Calu3 (cell line): ENCODE results near the gene CTIF. TPM values are rescaled to one million over a fixed set of nuclear protein-coding genes. Genes with fewer than 3 reads are reported as not detected.

ENCODE experiments used
- BruUV-seq: library from RNA; stranded (reverse); fragments of 400-500 nt; replicated peaks from 2 replicates; lab custom pipeline; 2021; lab: Mats Ljungman, UMichigan
- CTCF ChIA-PET: fragments of 300-600 bp; sonication (Branson Sonifier 250); formaldehyde crosslinking; loops from one replicate; lab custom pipeline; 2022; ENCODE audit warnings: antibody characterized with exemption; lab: Charles Lee
- DNase-seq: peaks from one replicate; pipeline ENCODE4 v3.0.0; 2022
- H3K27ac Mint-ChIP-seq: one replicate; pipeline ENCODE4 v1.8.0; 2022; ENCODE audit warnings: mixed read lengths; ENCODE audit not compliant: unreplicated experiment
- H3K27me3 Mint-ChIP-seq: one replicate; pipeline ENCODE4 v1.8.0; 2022; ENCODE audit warnings: mixed read lengths; ENCODE audit not compliant: unreplicated experiment
- H3K36me3 Mint-ChIP-seq: one replicate; pipeline ENCODE4 v1.8.0; 2022; ENCODE audit warnings: mild to moderate bottlenecking, moderate library complexity, mixed read lengths; ENCODE audit not compliant: insufficient read depth, unreplicated experiment
- H3K4me1 Mint-ChIP-seq: one replicate; pipeline ENCODE4 v1.8.0; 2022; ENCODE audit warnings: mild to moderate bottlenecking, low read depth, mixed read lengths; ENCODE audit not compliant: unreplicated experiment
- H3K4me3 Mint-ChIP-seq: one replicate; pipeline ENCODE4 v1.8.0; 2022; ENCODE audit warnings: mild to moderate bottlenecking, low read depth, moderate library complexity, mixed read lengths; ENCODE audit not compliant: unreplicated experiment
- H3K9me3 Mint-ChIP-seq: one replicate; pipeline ENCODE4 v1.8.0; 2022; ENCODE audit warnings: low read depth, mixed read lengths; ENCODE audit not compliant: unreplicated experiment
- intact Hi-C: fragments of 100-400 bp; cut with micrococcal nuclease; formaldehyde crosslinking; loops from one replicate; pipeline ENCODE4 v1.10.0; 2022; ENCODE audit not compliant: unreplicated experiment
- total RNA-seq: library from RNA; stranded (reverse); gene quantifications from 2 replicates; pipeline ENCODE4 v1.2.3, GENCODE V29; 2022
- TF ChIP-seq, protein P1 (sequence below): fragments of 200-600 bp; IDR thresholded peaks from one replicate; pipeline ENCODE4 v1.8.0; 2022; ENCODE audit warnings: antibody characterized with exemption; ENCODE audit not compliant: unreplicated experiment

Gene CTIF
- total RNA-seq, 1 experiment from 2014 or later, result 40.8 TPM

DNA sequence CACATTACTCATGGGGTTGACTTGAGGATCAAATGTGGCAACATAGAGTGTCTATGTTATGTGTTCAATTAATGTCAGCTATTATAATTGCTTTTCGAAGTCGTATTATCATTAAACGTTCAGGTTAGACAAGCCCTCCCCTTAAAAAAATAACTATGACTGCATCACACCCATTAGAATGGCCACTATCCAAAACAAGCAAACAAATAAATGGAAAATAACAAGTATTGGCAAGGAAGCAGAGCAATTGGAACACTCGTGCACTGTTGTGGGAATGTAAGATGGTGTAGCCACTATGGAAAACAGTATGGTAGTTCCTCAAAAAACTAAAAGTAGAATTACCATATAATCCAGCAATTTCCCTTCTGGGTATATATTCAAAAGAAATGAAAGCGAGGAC, 10.0 kb upstream of the CTIF start:
- Mint-ChIP-seq H3K36me3 (no peaks in the 10 kb centered on the region), H3K9me3 (no peaks in the 10 kb centered on the region), H3K4me1 (no peaks in the 10 kb centered on the region), H3K27ac (no peak overlapping the region), H3K27me3 (peaks cover 72% of the 10 kb centered on the region), H3K4me3 (no peak overlapping the region)
- TF ChIP-seq, protein P1, sequence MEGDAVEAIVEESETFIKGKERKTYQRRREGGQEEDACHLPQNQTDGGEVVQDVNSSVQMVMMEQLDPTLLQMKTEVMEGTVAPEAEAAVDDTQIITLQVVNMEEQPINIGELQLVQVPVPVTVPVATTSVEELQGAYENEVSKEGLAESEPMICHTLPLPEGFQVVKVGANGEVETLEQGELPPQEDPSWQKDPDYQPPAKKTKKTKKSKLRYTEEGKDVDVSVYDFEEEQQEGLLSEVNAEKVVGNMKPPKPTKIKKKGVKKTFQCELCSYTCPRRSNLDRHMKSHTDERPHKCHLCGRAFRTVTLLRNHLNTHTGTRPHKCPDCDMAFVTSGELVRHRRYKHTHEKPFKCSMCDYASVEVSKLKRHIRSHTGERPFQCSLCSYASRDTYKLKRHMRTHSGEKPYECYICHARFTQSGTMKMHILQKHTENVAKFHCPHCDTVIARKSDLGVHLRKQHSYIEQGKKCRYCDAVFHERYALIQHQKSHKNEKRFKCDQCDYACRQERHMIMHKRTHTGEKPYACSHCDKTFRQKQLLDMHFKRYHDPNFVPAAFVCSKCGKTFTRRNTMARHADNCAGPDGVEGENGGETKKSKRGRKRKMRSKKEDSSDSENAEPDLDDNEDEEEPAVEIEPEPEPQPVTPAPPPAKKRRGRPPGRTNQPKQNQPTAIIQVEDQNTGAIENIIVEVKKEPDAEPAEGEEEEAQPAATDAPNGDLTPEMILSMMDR, result no peak
- no peak for DNase-seq
- no TSS peak for BruUV-seq
- intact Hi-C loops, result no loop called here
- CTCF ChIA-PET, result interaction anchor here (0.6 kb wide), 1 partner anchor 75 kb away, joined by 6 read pairs; no protein-coding TSS in a partner anchor

DNA sequence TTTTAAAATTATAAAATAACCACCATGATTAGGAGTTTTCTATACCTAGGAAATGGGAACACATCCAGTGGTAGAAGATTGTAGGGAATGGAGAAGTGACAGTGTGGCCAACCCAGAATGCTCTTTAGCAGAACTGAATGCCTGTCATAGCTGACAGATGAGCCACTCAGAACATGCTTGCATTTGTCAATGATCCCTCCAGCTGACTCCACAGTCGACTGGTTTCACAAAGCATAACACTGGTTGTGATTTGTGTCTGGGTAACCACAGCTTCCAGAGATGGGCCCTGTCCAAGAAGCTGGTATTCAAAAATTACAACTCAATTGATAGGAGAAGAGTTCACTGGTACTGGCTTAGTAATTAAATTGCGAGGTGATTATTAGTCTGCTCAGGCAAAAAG, 9.0 kb upstream of the CTIF start:
- TF ChIP-seq, protein P1, result no peak
- H3K27me3 Mint-ChIP-seq, result peaks cover 66% of the 10 kb centered on the region
- no peaks in the 10 kb centered on the region for H3K4me1 Mint-ChIP-seq

DNA sequence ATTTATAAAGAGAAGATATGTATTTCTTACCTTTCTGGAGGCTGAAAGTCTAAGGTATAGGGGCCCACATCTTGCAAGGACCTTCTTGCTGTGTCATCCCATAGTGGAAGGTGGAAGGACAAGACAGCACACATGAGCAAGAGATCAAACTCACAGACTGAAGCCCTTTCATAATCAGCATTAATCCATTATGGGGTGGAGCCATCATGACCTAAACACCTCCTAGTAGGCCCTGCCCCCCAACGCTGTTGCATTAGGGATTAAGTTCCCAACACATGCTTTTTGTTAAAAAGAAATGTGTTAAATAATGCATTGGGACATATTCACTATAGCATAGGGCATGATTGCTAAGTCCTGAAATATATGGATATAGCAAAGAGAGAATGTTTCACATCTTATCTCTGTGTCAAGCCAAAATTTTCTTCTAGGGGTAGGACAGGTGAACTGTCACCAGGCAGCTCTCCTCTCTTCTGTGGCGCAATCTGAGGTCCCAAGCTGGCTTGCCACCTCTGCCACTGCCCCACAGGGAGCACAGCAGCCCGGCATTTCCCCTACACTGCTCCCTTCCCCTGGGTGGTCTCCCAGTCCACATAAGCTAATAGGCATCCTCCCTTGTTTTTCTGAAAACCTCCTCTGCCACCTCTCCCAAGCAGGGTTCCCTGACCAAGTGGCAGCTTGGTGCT, 8.3 kb upstream of the CTIF start:
- intact Hi-C loops, result no loop called here
- Mint-ChIP-seq H3K9me3 (no peaks in the 10 kb centered on the region), H3K36me3 (no peaks in the 10 kb centered on the region), H3K27me3 (peaks cover 58% of the 10 kb centered on the region), H3K4me3 (no peak overlapping the region), H3K4me1 (no peaks in the 10 kb centered on the region), H3K27ac (no peak overlapping the region)
- DNase-seq, result no peak
- BruUV-seq, result no TSS peak
- CTCF ChIA-PET, result no interaction called here
- TF ChIP-seq, protein P1, result no peak

More for the DNA sequence above, 9.0 kb upstream of the CTIF start:
- Mint-ChIP-seq H3K27ac (no peak overlapping the region), H3K9me3 (no peaks in the 10 kb centered on the region), H3K36me3 (no peaks in the 10 kb centered on the region), H3K4me3 (no peak overlapping the region)
- CTCF ChIA-PET, result interaction anchor here (0.7 kb wide), 1 partner anchor 92 kb away, joined by 3 read pairs; no protein-coding TSS in a partner anchor
- BruUV-seq, result no TSS peak
- intact Hi-C loops, result no loop called here
- DNase-seq, result no peak

DNA sequence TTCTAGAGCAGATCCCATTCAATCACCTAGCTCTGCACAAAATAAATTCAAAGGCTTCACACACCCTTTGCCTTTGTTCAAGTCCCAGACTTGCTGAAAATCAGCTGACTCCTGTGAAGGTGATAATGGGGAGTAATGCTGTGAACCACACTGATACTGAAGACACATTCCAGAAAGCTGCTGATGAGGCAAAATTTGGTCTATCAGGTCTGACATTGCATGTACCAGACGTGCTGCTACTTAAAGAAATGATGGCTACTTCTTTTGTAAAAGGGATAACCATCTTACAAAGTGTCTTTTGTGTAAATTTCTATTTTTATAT, 7.8 kb upstream of the CTIF start:
- intact Hi-C loops, result no loop called here
- H3K27ac Mint-ChIP-seq, result no peak overlapping the region
- no peaks in the 10 kb centered on the region for H3K9me3 Mint-ChIP-seq

More for the DNA sequence above, 7.8 kb upstream of the CTIF start:
- BruUV-seq, result no TSS peak
- H3K4me1 Mint-ChIP-seq, result no peaks in the 10 kb centered on the region
- H3K4me3 Mint-ChIP-seq, result no peak overlapping the region
- DNase-seq, result no peak
- CTCF ChIA-PET, result no interaction called here
- H3K27me3 Mint-ChIP-seq, result peaks cover 53% of the 10 kb centered on the region
- no peaks in the 10 kb centered on the region for H3K36me3 Mint-ChIP-seq
- TF ChIP-seq, protein P1, result no peak
